K562 (cell line): ENCODE measurements around the gene CTNNA3. TPM values are rescaled to one million over a fixed set of nuclear protein-coding genes. Genes with fewer than 3 reads are reported as not detected.

ENCODE experiments used
- ATAC-seq: fragments of 200-7000 bp; cut with Tn5 transposase; 3 replicates; pipeline ENCODE4 v1.9.1; 2020; ENCODE audit warnings: moderate library complexity
- BruUV-seq: library from RNA; stranded (reverse); fragments of 400-500 nt; replicated peaks from 2 replicates; lab custom pipeline; 2021; lab: Mats Ljungman, UMichigan
- CTCF ChIA-PET: fragments of 300-600 bp; formaldehyde crosslinking; extraction: SDS; loops from one replicate; lab custom pipeline; 2021; ENCODE audit warnings: low intra/inter-chr PET ratio; lab: Yijun Ruan, JAX
- POLR2A ChIA-PET: fragments of 300-600, 350-650 bp; sonication (Branson Sonifier 250); formaldehyde crosslinking; extraction: SDS; loops from one replicate; lab custom pipeline; 2021; ENCODE audit warnings: antibody characterized with exemption, inconsistent platforms; lab: Yijun Ruan, JAX
- DNase-seq, 4 experiments: peaks; one replicate each; pipeline versions ENCODE4 v3.0.0 to v3.0.0-alpha.2; 2011 to 2018; ENCODE audit warnings: low spot score in 3 of 4, mixed read lengths in 3 of 4; ENCODE audit errors: extremely low read depth in 1 of 4
- FAIRE-seq: peaks from 2 replicates; lab custom pipeline; 2011; peaks lifted over from hg19 to GRCh38; lab: Jason Lieb, UNC
- H2AFZ ChIP-seq: 2 replicates; pipeline ENCODE4 v1.6.0; 2011; ENCODE audit warnings: low read depth, low read length, control low read depth, inconsistent platforms
- H3K27ac ChIP-seq: fragments of 200-600 bp; 3 replicates; pipeline ENCODE4 v1.8.0; 2011; ENCODE audit warnings: low read depth, mild to moderate bottlenecking, control low read depth, inconsistent platforms, low read length, moderate library complexity, mixed read lengths; ENCODE audit errors: extremely low read depth
- H3K27me3 ChIP-seq, 2 experiments: fragments of 300-600 bp in 1 of 2; 2 replicates in 1 of 2; 3 replicates in 1 of 2; pipeline versions ENCODE4 v1.6.0 to v1.8.0; 2011; ENCODE audit warnings: inconsistent platforms in 2 of 2, low read length in 2 of 2, mild to moderate bottlenecking in 1 of 2, mixed read lengths in 1 of 2, moderate library complexity in 1 of 2; ENCODE audit not compliant: control insufficient read depth in 2 of 2, insufficient read depth in 2 of 2
- H3K36me3 ChIP-seq: fragments of 300-600 bp; 3 replicates; pipeline ENCODE4 v1.8.0; 2011; ENCODE audit warnings: mild to moderate bottlenecking, low read length, inconsistent platforms; ENCODE audit not compliant: control insufficient read depth, insufficient read depth
- H3K4me1 ChIP-seq, 2 experiments: fragments of 200-600 bp in 1 of 2; replicated peaks in 1 of 2; 2 replicates in 1 of 2; 3 replicates in 1 of 2; pipeline versions ENCODE4 v1.5.1 to v1.8.0; 2011; ENCODE audit warnings: inconsistent platforms in 2 of 2, low read length in 2 of 2, mild to moderate bottlenecking in 1 of 2, mixed read lengths in 1 of 2, moderate library complexity in 1 of 2; ENCODE audit not compliant: control insufficient read depth in 2 of 2, insufficient read depth in 2 of 2
- H3K4me2 ChIP-seq: 2 replicates; pipeline ENCODE4 v1.6.1; 2011; ENCODE audit warnings: low read length, control low read depth, inconsistent platforms, mixed read lengths; ENCODE audit not compliant: insufficient read depth
- H3K4me3 ChIP-seq: fragments of 200-600 bp; sonication (generic), shearing (Covaris generic); 2 replicates; pipeline ENCODE4 v1.5.1; 2016; ENCODE audit warnings: control low read depth, inconsistent platforms
- H3K79me2 ChIP-seq: fragments of 200-600 bp; 3 replicates; pipeline ENCODE4 v1.8.0; 2011; ENCODE audit warnings: low read length, inconsistent platforms; ENCODE audit not compliant: control insufficient read depth, insufficient read depth
- H3K9ac ChIP-seq, 2 experiments: 2 replicates each; pipeline versions ENCODE4 v1.6.0 to v1.6.1; 2011; ENCODE audit warnings: low read depth in 2 of 2, low read length in 2 of 2, control low read depth in 1 of 2, inconsistent platforms in 1 of 2, mild to moderate bottlenecking in 1 of 2, mixed read lengths in 1 of 2; ENCODE audit not compliant: insufficient read depth in 1 of 2
- H3K9me1 ChIP-seq: one replicate; pipeline ENCODE4 v1.6.0; 2011; ENCODE audit warnings: inconsistent platforms, mild to moderate bottlenecking, low read length, moderate library complexity; ENCODE audit not compliant: control insufficient read depth, insufficient read depth
- H3K9me3 ChIP-seq: replicated peaks from 2 replicates; pipeline ENCODE4 v1.5.1; 2011; ENCODE audit warnings: low read depth, low read length, inconsistent platforms; ENCODE audit not compliant: control insufficient read depth, insufficient read depth
- H4K20me1 ChIP-seq: replicated peaks from 2 replicates; pipeline ENCODE4 v1.6.1; 2011; ENCODE audit warnings: low read length, inconsistent platforms, mixed read lengths; ENCODE audit not compliant: control insufficient read depth, insufficient read depth
- ATF7 ChIP-seq: fragments of 450-650 bp; IDR thresholded peaks from 2 replicates; pipeline ENCODE4 v1.7.1; 2014; ENCODE audit warnings: mild to moderate bottlenecking, moderate library complexity
- BRD4 ChIP-seq: fragments of 200-600 bp; sonication (generic); IDR thresholded peaks from 2 replicates; pipeline ENCODE4 v1.6.1; 2017; ENCODE audit warnings: inconsistent platforms
- CHCHD3 ChIP-seq: fragments of 250-450 bp; sonication (Bioruptor Pico); IDR thresholded peaks from 2 replicates; pipeline ENCODE4 v2.1.2; 2022; ENCODE audit warnings: mild to moderate bottlenecking
- EP400 ChIP-seq: fragments of 450-650 bp; IDR thresholded peaks from 2 replicates; pipeline ENCODE4 v1.6.1; 2017; ENCODE audit warnings: antibody characterized with exemption, mild to moderate bottlenecking, moderate library complexity
- GTF2E2 ChIP-seq: fragments of 200-800 bp; sonication (Bioruptor generic); IDR thresholded peaks from 2 replicates; pipeline ENCODE4 v1.6.1; 2016; ENCODE audit warnings: missing genetic modification characterization, missing compliant biosample characterization
- HMG20A ChIP-seq: fragments of 450-650 bp; formaldehyde crosslinking; conservative IDR thresholded peaks from 2 replicates; pipeline ENCODE4 v1.4.0; 2020; ENCODE audit warnings: mild to moderate bottlenecking, mixed read lengths
- PTBP1 ChIP-seq: fragments of 200-400 bp; formaldehyde crosslinking; IDR thresholded peaks from 2 replicates; pipeline ENCODE4 v1.6.1; 2017; ENCODE audit warnings: low read depth, low read length
- SNIP1 ChIP-seq: fragments of 450-650 bp; IDR thresholded peaks from 2 replicates; pipeline ENCODE4 v1.7.1; 2017; ENCODE audit warnings: low read depth, mild to moderate bottlenecking
- TFAM ChIP-seq: fragments of 250-450 bp; sonication (Bioruptor Pico); conservative IDR thresholded peaks from 2 replicates; pipeline ENCODE4 v1.5.0; 2021; ENCODE audit warnings: mild to moderate bottlenecking, moderate library complexity
- in situ Hi-C: fragments of 300-500 bp; cut with MboI; formaldehyde crosslinking; loops from 4 replicates; pipeline ENCODE4 v1.15.0; 2018; ENCODE audit warnings: inconsistent platforms, mixed read lengths
- intact Hi-C: fragments of 100-400 bp; cut with micrococcal nuclease; formaldehyde crosslinking; loops from 2 replicates; pipeline ENCODE4 v1.14.2; 2022
- polyA plus RNA-seq, 8 experiments: library from polyadenylated mRNA; depleted of rRNA in 4 of 8; stranded (reverse) in 5 of 8; unstranded in 3 of 8; fragments of >200 nt; fragmentation: Nextera tagmentation in 2 of 8; fragmentation: Illumina TruSeq in 1 of 8; extraction: Ambion mirVana in 2 of 8; extraction: Trizol in 1 of 8; gene quantifications; 2 replicates each; pipeline versions ENCODE4 v1.2.1 to v1.2.3, GENCODE V29; 2011 to 2014; ENCODE audit warnings: inconsistent platforms in 1 of 8, missing spikeins in 1 of 8
- total RNA-seq, 7 experiments: library from RNA; depleted of rRNA in 6 of 7; stranded (reverse); fragments of >200 nt in 6 of 7; fragmentation: Illumina TruSeq in 2 of 7; extraction: Trizol in 2 of 7; gene quantifications; 2 replicates each; pipeline versions ENCODE4 v1.2.1 to v1.2.3, GENCODE V29; 2011 to 2021; ENCODE audit warnings: low replicate concordance in 1 of 7
- TF ChIP-seq, protein P1 (sequence below): fragments of 450-650 bp; IDR thresholded peaks from one replicate; pipeline ENCODE4 v1.6.1; 2018; ENCODE audit warnings: mild to moderate bottlenecking, moderate library complexity; ENCODE audit not compliant: partially characterized antibody
- TF ChIP-seq, protein P2 (sequence below): fragments of 250-450 bp; sonication (Bioruptor Pico); IDR thresholded peaks from 2 replicates; pipeline ENCODE4 v1.8.0; 2022; ENCODE audit warnings: inconsistent platforms, mild to moderate bottlenecking, moderate library complexity, borderline replicate concordance

CTNNA3 gene
- total and polyA plus RNA-seq, 9 of the 15 experiments (the other 6 are each of a cell fraction or from before 2014, with no cell fraction given) = 0.04 TPM; not detected in 8

- H3K9me1 ChIP-seq = no peaks in the 10 kb centered on the region
- no peak overlapping the region for H3K9ac ChIP-seq
- no peaks in the 10 kb centered on the region for H3K9me3 ChIP-seq
- DNase-seq (no peak), FAIRE-seq (no peak)
- no peaks in the 10 kb centered on the region for H3K79me2 ChIP-seq
- no peaks in the 10 kb centered on the region for H3K36me3 ChIP-seq
- no peaks in the 10 kb centered on the region for H3K4me1 ChIP-seq
- TF ChIP-seq GTF2E2 (tag) = no peak
- TF ChIP-seq, protein P1, sequence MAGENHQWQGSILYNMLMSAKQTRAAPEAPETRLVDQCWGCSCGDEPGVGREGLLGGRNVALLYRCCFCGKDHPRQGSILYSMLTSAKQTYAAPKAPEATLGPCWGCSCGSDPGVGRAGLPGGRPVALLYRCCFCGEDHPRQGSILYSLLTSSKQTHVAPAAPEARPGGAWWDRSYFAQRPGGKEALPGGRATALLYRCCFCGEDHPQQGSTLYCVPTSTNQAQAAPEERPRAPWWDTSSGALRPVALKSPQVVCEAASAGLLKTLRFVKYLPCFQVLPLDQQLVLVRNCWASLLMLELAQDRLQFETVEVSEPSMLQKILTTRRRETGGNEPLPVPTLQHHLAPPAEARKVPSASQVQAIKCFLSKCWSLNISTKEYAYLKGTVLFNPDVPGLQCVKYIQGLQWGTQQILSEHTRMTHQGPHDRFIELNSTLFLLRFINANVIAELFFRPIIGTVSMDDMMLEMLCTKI = no peak
- no peak for TF ChIP-seq ATF7
- TF ChIP-seq PTBP1 = no peak
- no peak for TF ChIP-seq SNIP1
- TF ChIP-seq EP400 = no peak
- TF ChIP-seq CHCHD3 (CRISPR knock-in tag) = no peak
- no peak for TF ChIP-seq HMG20A (CRISPR knock-in tag)
- TF ChIP-seq, protein P2, sequence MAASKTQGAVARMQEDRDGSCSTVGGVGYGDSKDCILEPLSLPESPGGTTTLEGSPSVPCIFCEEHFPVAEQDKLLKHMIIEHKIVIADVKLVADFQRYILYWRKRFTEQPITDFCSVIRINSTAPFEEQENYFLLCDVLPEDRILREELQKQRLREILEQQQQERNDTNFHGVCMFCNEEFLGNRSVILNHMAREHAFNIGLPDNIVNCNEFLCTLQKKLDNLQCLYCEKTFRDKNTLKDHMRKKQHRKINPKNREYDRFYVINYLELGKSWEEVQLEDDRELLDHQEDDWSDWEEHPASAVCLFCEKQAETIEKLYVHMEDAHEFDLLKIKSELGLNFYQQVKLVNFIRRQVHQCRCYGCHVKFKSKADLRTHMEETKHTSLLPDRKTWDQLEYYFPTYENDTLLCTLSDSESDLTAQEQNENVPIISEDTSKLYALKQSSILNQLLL = no peak
- TF ChIP-seq TFAM = no peak
- no peak for TF ChIP-seq BRD4
- TF ChIP-seq, all 486 proteins: peak for 0
- BruUV-seq = no TSS peak
- ChIA-PET CTCF (no interaction called here), POLR2A (no interaction called here)
- H3K4me2 ChIP-seq = no peak overlapping the region
- H3K27ac ChIP-seq = no peak overlapping the region
- H3K27me3 ChIP-seq = no peaks in the 10 kb centered on the region
- intact Hi-C loops = no loop called here
- in situ Hi-C loops = no loop called here
- no peak overlapping the region for H2AFZ ChIP-seq
- H4K20me1 ChIP-seq = no peaks in the 10 kb centered on the region
- ATAC-seq = no peak
- no peak overlapping the region for H3K4me3 ChIP-seq
Measured at GRCh38 chr10:67308912-67309311, 387.1 kb downstream of the CTNNA3 start.
